BE2C (cell line): Measurements from ENCODE around the gene SPEF1.

ENCODE experiments used
- DNase-seq: peaks from one replicate; pipeline ENCODE4 v3.0.0-alpha.2; 2020
- H3K27me3 ChIP-seq: fragments of 250-450 bp; sonication (Bioruptor Pico); 2 replicates; pipeline ENCODE4 v1.5.1; 2020; ENCODE audit warnings: mild to moderate bottlenecking
- H3K36me3 ChIP-seq: fragments of 250-450 bp; sonication (Bioruptor Pico); 2 replicates; pipeline ENCODE4 v1.5.1; 2020; ENCODE audit warnings: mild to moderate bottlenecking
- H3K4me1 ChIP-seq: fragments of 250-450 bp; sonication (Bioruptor Pico); 2 replicates; pipeline ENCODE4 v1.5.1; 2020
- H3K4me3 ChIP-seq: 2 replicates; pipeline ENCODE4 v1.5.1; 2011; ENCODE audit warnings: low read depth, low read length
- H3K9me3 ChIP-seq: fragments of 250-450 bp; sonication (Bioruptor Pico); 2 replicates; pipeline ENCODE4 v1.5.1; 2020
- TF ChIP-seq, protein P1 (sequence below): IDR thresholded peaks from 2 replicates; pipeline ENCODE4 v1.5.1; 2012; ENCODE audit warnings: mild to moderate bottlenecking, low read depth, low read length

SPEF1 gene

DNA sequence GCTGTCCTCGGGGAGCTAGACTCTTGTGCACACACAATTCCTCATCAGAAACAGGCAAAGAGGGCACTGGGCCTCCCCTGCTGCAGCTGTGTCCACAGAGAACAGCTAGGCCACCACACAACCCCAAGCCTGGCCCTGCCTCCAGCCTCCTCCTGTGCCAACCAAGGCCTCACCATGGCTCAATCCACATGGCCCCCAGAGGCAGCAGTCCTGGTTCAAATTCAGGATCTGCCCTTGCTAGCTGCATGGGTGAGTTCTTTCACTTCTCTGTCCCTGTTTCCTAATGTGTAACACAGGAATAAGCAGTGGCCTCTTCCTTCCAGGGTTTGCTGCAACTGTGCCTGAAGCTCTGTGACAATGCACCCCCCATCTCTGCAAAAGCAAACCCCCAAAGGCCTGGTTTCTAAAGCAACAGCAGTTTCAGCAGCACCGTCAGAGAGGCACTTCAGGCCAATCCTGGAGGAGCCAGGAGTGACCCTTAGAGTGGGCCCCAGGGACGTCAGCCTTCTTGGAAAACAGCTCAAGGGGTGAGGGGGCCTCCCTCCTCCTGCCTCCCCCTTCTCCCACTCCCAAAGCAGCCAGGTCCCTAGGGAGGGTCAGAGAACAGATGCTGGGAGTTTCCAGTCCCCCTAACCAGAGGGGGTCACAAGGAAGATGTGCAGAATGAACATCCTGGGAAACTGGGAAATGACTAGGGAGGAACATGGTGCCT lies 15.9 kb downstream of the SPEF1 start:
- TF ChIP-seq, protein P1, sequence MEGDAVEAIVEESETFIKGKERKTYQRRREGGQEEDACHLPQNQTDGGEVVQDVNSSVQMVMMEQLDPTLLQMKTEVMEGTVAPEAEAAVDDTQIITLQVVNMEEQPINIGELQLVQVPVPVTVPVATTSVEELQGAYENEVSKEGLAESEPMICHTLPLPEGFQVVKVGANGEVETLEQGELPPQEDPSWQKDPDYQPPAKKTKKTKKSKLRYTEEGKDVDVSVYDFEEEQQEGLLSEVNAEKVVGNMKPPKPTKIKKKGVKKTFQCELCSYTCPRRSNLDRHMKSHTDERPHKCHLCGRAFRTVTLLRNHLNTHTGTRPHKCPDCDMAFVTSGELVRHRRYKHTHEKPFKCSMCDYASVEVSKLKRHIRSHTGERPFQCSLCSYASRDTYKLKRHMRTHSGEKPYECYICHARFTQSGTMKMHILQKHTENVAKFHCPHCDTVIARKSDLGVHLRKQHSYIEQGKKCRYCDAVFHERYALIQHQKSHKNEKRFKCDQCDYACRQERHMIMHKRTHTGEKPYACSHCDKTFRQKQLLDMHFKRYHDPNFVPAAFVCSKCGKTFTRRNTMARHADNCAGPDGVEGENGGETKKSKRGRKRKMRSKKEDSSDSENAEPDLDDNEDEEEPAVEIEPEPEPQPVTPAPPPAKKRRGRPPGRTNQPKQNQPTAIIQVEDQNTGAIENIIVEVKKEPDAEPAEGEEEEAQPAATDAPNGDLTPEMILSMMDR, result no peak
- H3K9me3 ChIP-seq, result no peaks in the 10 kb centered on the region
- H3K27me3 ChIP-seq, result no peaks in the 10 kb centered on the region
- H3K36me3 ChIP-seq, result peaks cover 8% of the 10 kb centered on the region; the same call in 1 of the 2 replicates
- peaks cover 6% of the 10 kb centered on the region for H3K4me1 ChIP-seq
- no peak for DNase-seq
- no peak overlapping the region for H3K4me3 ChIP-seq

DNA sequence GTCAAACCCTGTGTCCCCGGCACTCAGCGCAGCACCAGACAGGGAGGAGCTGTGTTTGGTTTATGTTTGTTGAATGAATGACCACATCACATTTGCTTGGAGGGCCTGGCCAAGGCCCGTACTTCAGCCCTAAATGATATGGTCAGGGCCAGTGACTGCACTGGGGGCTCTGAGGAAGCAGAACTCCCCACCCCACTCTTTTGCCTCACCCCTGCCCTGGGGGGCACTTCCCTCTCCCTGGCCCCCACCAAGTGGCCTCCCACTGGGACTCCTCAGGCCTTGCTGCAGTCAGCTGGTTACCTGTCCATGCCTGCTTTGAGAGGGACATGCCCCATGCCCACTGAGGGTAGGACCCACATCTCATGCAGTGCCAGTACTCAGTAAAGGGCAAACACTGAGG lies 16.6 kb downstream of the SPEF1 start:
- Histone ChIP-seq H3K9me3 (no peaks in the 10 kb centered on the region), H3K4me1 (peaks cover 6% of the 10 kb centered on the region), H3K36me3 (peaks cover 11% of the 10 kb centered on the region), H3K27me3 (no peaks in the 10 kb centered on the region), H3K4me3 (no peak overlapping the region)
- no peak for DNase-seq
- TF ChIP-seq, protein P1, result no peak

DNA sequence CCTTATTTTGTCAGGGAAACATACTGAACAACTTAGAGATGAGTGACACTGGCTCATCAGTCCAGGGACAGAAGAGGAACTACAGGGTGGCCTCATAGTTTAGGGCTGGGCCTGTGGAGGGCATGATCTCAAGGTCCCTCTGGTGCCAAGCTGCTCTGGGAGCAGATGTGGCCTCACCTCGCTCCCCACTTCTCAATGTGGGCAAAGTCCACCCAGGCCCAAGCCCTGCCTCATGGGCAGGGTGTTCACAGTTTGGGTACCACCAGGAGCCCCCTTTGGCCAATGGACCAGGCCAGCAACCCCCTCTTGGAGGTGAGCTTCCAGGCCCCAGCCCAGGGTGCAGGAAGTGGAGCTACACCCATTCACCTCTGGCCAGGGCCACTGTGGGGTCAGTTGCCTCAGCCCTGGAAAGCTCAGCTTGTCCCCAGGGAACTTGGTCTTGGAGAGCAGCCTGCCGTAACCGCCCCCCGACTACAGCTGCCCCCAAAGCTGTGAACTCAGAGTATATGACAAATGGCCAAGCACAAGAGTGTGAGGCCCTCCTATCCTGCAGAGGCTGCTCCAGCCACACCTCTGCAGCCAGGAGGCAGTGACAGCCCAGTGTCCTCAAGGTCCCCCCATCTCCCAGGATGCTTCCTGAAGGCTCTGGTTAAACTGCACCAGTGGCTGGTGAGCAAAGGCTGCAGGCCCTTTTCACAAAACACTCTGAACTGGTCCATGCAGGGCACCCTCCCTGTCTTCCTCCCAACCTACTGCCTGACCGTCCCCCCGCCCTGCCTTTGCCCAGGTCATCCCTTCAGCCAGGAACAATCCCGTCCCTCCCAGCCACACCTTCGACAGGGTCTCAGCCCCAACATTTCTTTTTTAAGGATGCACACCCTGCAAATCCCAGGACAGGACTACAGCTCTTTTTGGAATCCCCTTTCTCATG lies 17.3 kb downstream of the SPEF1 start:
- Histone ChIP-seq H3K4me3 (no peak overlapping the region), H3K9me3 (no peaks in the 10 kb centered on the region), H3K36me3 (peaks cover 13% of the 10 kb centered on the region), H3K4me1 (peaks cover 5% of the 10 kb centered on the region), H3K27me3 (no peaks in the 10 kb centered on the region)
- no peak for DNase-seq
- TF ChIP-seq, protein P1, result no peak

GRCh38 chr20:3760655-3761348 lies 20.4 kb downstream of the SPEF1 start:
- Histone ChIP-seq H3K27me3 (no peaks in the 10 kb centered on the region), H3K4me3 (no peak overlapping the region), H3K9me3 (no peaks in the 10 kb centered on the region), H3K36me3 (peaks cover 26% of the 10 kb centered on the region), H3K4me1 (peaks cover under 1% of the 10 kb centered on the region; the same call in 1 of the 2 replicates)
- TF ChIP-seq, protein P1, result no peak
- no peak for DNase-seq

GRCh38 chr20:3759884-3760283 lies 21.4 kb downstream of the SPEF1 start:
- TF ChIP-seq, protein P1, result no peak
- DNase-seq, result no peak
- no peaks in the 10 kb centered on the region for H3K4me1 ChIP-seq
- peaks cover 30% of the 10 kb centered on the region for H3K36me3 ChIP-seq
- H3K4me3 ChIP-seq, result no peak overlapping the region
- H3K9me3 ChIP-seq, result no peaks in the 10 kb centered on the region
- H3K27me3 ChIP-seq, result no peaks in the 10 kb centered on the region
